DND-41 (cell line): ENCODE results near the gene BCL2L2.

Experiments used
- EZH2 ChIP-seq: IDR thresholded peaks from 3 replicates; pipeline ENCODE4 v1.6.1; 2012; ENCODE audit warnings: borderline replicate concordance, low read depth, mild to moderate bottlenecking, moderate library complexity, low read length, inconsistent platforms; ENCODE audit not compliant: severe bottlenecking
- TF ChIP-seq, protein P1 (sequence below): IDR thresholded peaks from 2 replicates; pipeline ENCODE4 v1.5.1; 2012; ENCODE audit warnings: borderline replicate concordance, low read length, moderate library complexity, mild to moderate bottlenecking; ENCODE audit not compliant: poor library complexity, severe bottlenecking; ENCODE audit errors: extremely low read depth

DNA sequence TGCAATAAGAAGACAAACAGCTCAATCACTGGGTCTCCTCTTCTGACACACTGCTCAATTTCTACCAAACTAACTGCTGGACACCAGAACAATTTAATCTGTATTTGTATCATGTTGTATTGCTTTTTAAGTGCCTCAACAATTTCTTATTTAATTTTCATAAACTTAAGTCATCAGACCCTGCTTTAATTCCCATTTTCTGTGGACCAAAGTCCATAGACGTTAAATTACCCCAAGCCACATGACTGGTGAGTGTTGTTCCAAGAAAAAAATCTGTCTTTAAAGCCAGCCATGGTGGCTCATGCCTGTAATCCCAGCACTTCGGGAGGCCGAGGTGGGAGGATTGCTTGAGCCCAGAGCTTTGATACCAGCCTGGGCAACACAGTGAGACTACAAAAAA, 29.4 kb upstream of the BCL2L2 start:
- TF ChIP-seq, protein P1, sequence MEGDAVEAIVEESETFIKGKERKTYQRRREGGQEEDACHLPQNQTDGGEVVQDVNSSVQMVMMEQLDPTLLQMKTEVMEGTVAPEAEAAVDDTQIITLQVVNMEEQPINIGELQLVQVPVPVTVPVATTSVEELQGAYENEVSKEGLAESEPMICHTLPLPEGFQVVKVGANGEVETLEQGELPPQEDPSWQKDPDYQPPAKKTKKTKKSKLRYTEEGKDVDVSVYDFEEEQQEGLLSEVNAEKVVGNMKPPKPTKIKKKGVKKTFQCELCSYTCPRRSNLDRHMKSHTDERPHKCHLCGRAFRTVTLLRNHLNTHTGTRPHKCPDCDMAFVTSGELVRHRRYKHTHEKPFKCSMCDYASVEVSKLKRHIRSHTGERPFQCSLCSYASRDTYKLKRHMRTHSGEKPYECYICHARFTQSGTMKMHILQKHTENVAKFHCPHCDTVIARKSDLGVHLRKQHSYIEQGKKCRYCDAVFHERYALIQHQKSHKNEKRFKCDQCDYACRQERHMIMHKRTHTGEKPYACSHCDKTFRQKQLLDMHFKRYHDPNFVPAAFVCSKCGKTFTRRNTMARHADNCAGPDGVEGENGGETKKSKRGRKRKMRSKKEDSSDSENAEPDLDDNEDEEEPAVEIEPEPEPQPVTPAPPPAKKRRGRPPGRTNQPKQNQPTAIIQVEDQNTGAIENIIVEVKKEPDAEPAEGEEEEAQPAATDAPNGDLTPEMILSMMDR: no peak
- no peak for TF ChIP-seq EZH2
